ENCODE data around the gene PLEKHD1.

Gene PLEKHD1

DNA sequence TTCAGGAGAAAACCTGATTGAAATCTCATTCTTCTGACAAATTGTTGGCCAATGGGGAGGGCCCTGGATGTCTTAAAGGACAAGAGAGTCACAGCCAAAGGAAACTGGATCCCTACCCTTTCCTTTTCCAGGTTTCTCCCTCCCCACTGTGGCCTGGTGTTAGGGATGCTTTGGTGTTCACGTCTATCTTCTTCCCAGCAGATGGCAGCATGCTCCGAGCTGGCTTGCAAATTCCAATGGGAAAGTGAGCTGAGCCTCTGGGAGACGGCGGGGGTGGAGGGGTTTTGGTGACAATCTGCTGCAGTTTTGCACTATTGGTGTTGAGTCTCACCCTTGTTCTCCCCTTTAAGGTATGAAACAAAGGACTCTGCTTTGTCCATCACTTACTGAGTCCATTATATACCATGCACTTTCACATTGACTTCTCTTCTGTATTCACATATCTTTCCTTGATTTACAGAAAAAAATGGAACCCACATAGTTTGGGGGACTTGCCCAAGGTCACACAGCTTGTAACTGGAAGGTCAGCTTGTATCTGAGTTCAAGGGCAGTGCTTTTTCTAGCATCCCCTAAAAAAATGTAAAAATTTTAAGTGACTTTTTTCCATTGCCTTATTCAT lies 50.8 kb downstream of the PLEKHD1 start:
- DNase-seq = no peak
- no peak overlapping the region for H3K4me3 ChIP-seq (ENCODE audit: control insufficient read depth in 1 of 7, extremely low read depth in 1 of 7, insufficient read depth in 4 of 7, low read depth in 2 of 7, low read length in 6 of 7)
- POLR2A ChIA-PET = no interaction called here
- peaks cover 0 to 11% (median 0%) of the 10 kb centered on the region in 5 experiments for H3K27me3 ChIP-seq (replicated peaks in 2 of 5; ENCODE audit: control insufficient read depth in 4 of 5, insufficient read depth in 5 of 5, low read length in 4 of 5)
- no peaks in the 10 kb centered on the region for H3K36me3 ChIP-seq (ENCODE audit: control insufficient read depth in 4 of 4, insufficient read depth in 4 of 4, low read length in 3 of 4)
- H3K9me3 ChIP-seq (ENCODE audit: control extremely low read depth in 1 of 5, control insufficient read depth in 4 of 5, insufficient read depth in 2 of 5, low read depth in 1 of 5, low read length in 4 of 5) = no peaks in the 10 kb centered on the region
- H3K4me1 ChIP-seq (ENCODE audit: control extremely low read depth in 1 of 4, control insufficient read depth in 4 of 4, insufficient read depth in 4 of 4, low read length in 3 of 4) = no peaks in the 10 kb centered on the region
- H3K27ac ChIP-seq (ENCODE audit: insufficient read depth in 1 of 2, low read depth in 1 of 2, low read length in 2 of 2, poor library complexity in 1 of 2, severe bottlenecking in 2 of 2) = no peak overlapping the region
- 14% methylated on average over 1 of the region's 4 CpGs for WGBS (ENCODE audit: insufficient coverage)
- CTCF ChIA-PET = interaction anchor here (0.8 to 1.5 kb wide), 4 partner anchors 9 to 493 kb away, joined by 3 to 4 read pairs (median 4); no protein-coding TSS in a partner anchor

DNA sequence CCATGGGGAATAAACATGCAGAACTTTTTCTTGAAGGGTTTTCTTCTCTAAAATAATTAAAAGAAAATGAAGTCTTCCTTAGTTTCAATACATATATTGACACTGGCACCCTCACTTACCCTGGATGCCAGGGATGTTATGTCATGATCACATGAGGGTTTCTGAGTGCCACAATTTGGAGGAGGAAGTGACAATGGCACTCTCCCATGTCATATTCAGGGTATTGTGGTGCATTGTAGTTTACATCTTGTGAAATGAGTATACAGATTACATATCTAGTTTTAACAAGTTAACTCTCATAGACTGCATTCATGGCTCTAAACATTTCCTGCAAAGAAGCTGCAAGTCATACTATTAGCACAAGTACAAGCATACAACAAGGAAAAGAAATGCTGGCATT lies 52.4 kb downstream of the PLEKHD1 start:
- DNase-seq = peak in 1 of 3 donors; percentile 14
- Histone ChIP-seq H3K9me3 (ENCODE audit: control extremely low read depth in 1 of 5, control insufficient read depth in 4 of 5, insufficient read depth in 2 of 5, low read depth in 1 of 5, low read length in 4 of 5) (no peaks in the 10 kb centered on the region), H3K4me1 (ENCODE audit: control extremely low read depth in 1 of 4, control insufficient read depth in 4 of 4, insufficient read depth in 4 of 4, low read length in 3 of 4) (no peaks in the 10 kb centered on the region), H3K36me3 (ENCODE audit: control insufficient read depth in 4 of 4, insufficient read depth in 4 of 4, low read length in 3 of 4) (no peaks in the 10 kb centered on the region), H3K4me3 (ENCODE audit: control insufficient read depth in 1 of 7, extremely low read depth in 1 of 7, insufficient read depth in 4 of 7, low read depth in 2 of 7, low read length in 6 of 7) (no peak overlapping the region), H3K27me3 (replicated peaks in 2 of 5; ENCODE audit: control insufficient read depth in 4 of 5, insufficient read depth in 5 of 5, low read length in 4 of 5) (peaks cover 0 to 9% (median 0%) of the 10 kb centered on the region in 5 experiments), H3K27ac (ENCODE audit: insufficient read depth in 1 of 2, low read depth in 1 of 2, low read length in 2 of 2, poor library complexity in 1 of 2, severe bottlenecking in 2 of 2) (no peak overlapping the region)
- ChIA-PET CTCF (interaction anchor here (0.7 kb wide), 1 partner anchor 9 kb away, joined by 3 read pairs; no protein-coding TSS in a partner anchor), POLR2A (no interaction called here)

DNA sequence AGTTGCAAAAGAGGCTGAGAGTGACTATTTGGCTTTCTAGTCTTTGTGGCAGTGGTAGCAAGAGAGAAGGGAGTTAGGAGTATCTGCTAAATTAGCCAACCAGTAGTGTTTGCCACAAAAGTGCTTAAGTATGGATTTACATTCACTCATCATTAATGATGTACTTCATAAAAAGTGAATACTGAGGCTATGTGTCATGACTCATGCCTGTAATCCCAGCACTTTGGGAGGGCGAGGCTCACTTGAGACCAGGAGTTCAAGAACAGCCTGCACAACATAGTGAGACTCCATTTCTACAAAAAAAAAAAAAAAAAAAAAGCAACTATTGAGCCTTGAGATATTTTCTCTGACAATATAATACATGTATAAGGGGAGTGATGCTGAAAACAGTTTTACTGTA lies 53.4 kb downstream of the PLEKHD1 start:
- Histone ChIP-seq H3K27ac (ENCODE audit: insufficient read depth in 1 of 2, low read depth in 1 of 2, low read length in 2 of 2, poor library complexity in 1 of 2, severe bottlenecking in 2 of 2) (no peak overlapping the region), H3K27me3 (replicated peaks in 2 of 5; ENCODE audit: control insufficient read depth in 4 of 5, insufficient read depth in 5 of 5, low read length in 4 of 5) (peaks cover 0 to 11% (median 0%) of the 10 kb centered on the region in 5 experiments), H3K4me3 (ENCODE audit: control insufficient read depth in 1 of 7, extremely low read depth in 1 of 7, insufficient read depth in 4 of 7, low read depth in 2 of 7, low read length in 6 of 7) (no peak overlapping the region), H3K4me1 (ENCODE audit: control extremely low read depth in 1 of 4, control insufficient read depth in 4 of 4, insufficient read depth in 4 of 4, low read length in 3 of 4) (no peaks in the 10 kb centered on the region), H3K36me3 (ENCODE audit: control insufficient read depth in 4 of 4, insufficient read depth in 4 of 4, low read length in 3 of 4) (no peaks in the 10 kb centered on the region), H3K9me3 (ENCODE audit: control extremely low read depth in 1 of 5, control insufficient read depth in 4 of 5, insufficient read depth in 2 of 5, low read depth in 1 of 5, low read length in 4 of 5) (no peaks in the 10 kb centered on the region)
- WGBS (ENCODE audit: insufficient coverage) = no CpG with 5 or more reads among the region's 1 CpG
- CTCF ChIA-PET = interaction anchor here (0.7 kb wide), 1 partner anchor 37 kb away, joined by 4 read pairs; the partner anchor contains the start of gene CCDC177
- POLR2A ChIA-PET = no interaction called here
- no peak for DNase-seq

DNA sequence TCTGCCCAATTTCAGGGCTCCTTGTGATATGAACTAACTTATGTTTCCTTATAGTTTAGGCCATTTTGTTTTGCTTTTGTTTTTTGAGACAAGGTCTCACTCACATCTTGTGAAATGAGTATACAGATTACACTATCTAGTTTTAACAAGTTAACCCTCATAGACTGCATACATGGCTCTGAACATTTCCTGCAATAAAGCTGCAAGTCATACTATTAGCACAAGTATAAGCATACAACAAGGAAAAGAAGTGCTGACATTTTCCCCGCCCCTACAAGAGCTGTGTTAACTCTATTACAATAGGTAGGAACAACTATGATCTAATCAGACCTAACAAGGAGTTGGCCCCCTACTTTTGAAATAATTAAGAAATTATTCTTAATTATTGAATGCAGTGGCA lies 54.2 kb downstream of the PLEKHD1 start:
- H3K4me3 ChIP-seq (ENCODE audit: control insufficient read depth in 1 of 7, extremely low read depth in 1 of 7, insufficient read depth in 4 of 7, low read depth in 2 of 7, low read length in 6 of 7) = no peak overlapping the region
- no CpG with 5 or more reads among the region's 1 CpG for WGBS (ENCODE audit: insufficient coverage)
- DNase-seq = no peak
- H3K27me3 ChIP-seq (replicated peaks in 2 of 5; ENCODE audit: control insufficient read depth in 4 of 5, insufficient read depth in 5 of 5, low read length in 4 of 5) = peaks cover 0 to 16% (median 0%) of the 10 kb centered on the region in 5 experiments
- no peak overlapping the region for H3K27ac ChIP-seq (ENCODE audit: insufficient read depth in 1 of 2, low read depth in 1 of 2, low read length in 2 of 2, poor library complexity in 1 of 2, severe bottlenecking in 2 of 2)
- POLR2A ChIA-PET = no interaction called here
- no peaks in the 10 kb centered on the region for H3K9me3 ChIP-seq (ENCODE audit: control extremely low read depth in 1 of 5, control insufficient read depth in 4 of 5, insufficient read depth in 2 of 5, low read depth in 1 of 5, low read length in 4 of 5)
- peaks cover 0 to 8% (median 2%) of the 10 kb centered on the region in 4 experiments for H3K4me1 ChIP-seq (ENCODE audit: control extremely low read depth in 1 of 4, control insufficient read depth in 4 of 4, insufficient read depth in 4 of 4, low read length in 3 of 4)
- CTCF ChIA-PET = no interaction called here
- no peaks in the 10 kb centered on the region for H3K36me3 ChIP-seq (ENCODE audit: control insufficient read depth in 4 of 4, insufficient read depth in 4 of 4, low read length in 3 of 4)

DNA sequence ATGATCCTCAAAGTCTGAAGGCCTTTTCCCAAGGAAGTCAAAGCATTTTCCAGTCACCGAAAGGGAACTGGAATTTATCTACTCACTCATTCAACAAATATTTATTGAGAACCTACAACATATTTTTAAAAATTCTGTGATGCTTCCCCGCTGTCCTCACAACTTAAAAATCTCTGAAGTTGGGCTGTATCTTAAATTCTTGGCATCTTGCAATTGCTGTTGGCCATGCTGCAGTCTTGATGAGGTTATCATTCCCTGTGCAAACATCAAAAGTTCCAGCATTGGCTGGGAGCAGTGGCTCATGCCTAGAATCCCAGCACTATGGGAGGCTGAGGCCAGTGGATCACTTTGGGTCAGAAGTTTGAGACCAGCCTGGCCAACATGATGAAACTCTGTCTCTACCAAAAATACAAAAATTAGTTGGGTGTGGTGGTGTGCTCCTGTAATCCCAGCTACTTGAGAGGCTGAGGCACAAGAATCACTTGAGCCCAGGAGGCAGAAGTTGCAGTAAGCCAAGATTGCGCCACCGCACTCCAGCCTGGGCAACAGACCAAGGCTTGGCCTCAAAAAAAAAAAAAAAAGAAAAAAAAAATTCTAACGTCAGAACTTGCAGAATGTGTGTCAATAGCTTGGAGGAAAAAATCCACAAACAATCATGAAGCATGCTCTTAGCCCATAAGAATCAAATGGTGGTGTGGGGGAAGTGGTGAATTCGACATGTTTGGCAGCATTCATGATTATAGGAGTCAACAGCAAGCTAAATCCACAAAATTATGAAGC lies 55.3 kb downstream of the PLEKHD1 start:
- CTCF ChIA-PET = interaction anchor here (1.4 kb wide), 1 partner anchor 28 kb away, joined by 3 read pairs; no protein-coding TSS in a partner anchor
- POLR2A ChIA-PET = interaction anchor here (0.7 kb wide), 1 partner anchor 240 kb away, joined by 3 read pairs; no protein-coding TSS in a partner anchor
- WGBS (ENCODE audit: insufficient coverage) = 100% methylated on average over 2 of the region's 6 CpGs
- no peak overlapping the region for H3K27ac ChIP-seq (ENCODE audit: insufficient read depth in 1 of 2, low read depth in 1 of 2, low read length in 2 of 2, poor library complexity in 1 of 2, severe bottlenecking in 2 of 2)
- no peaks in the 10 kb centered on the region for H3K36me3 ChIP-seq (ENCODE audit: control insufficient read depth in 4 of 4, insufficient read depth in 4 of 4, low read length in 3 of 4)
- H3K4me1 ChIP-seq (ENCODE audit: control extremely low read depth in 1 of 4, control insufficient read depth in 4 of 4, insufficient read depth in 4 of 4, low read length in 3 of 4) = peaks cover 0 to 16% (median 6%) of the 10 kb centered on the region in 4 experiments
- H3K9me3 ChIP-seq (ENCODE audit: control extremely low read depth in 1 of 5, control insufficient read depth in 4 of 5, insufficient read depth in 2 of 5, low read depth in 1 of 5, low read length in 4 of 5) = no peaks in the 10 kb centered on the region
- DNase-seq = peak in 2 of 3 donors; percentile 10 to 21
- H3K27me3 ChIP-seq (replicated peaks in 2 of 5; ENCODE audit: control insufficient read depth in 4 of 5, insufficient read depth in 5 of 5, low read length in 4 of 5) = peaks cover 0 to 19% (median 0%) of the 10 kb centered on the region in 5 experiments
- no peak overlapping the region for H3K4me3 ChIP-seq (ENCODE audit: control insufficient read depth in 1 of 7, extremely low read depth in 1 of 7, insufficient read depth in 4 of 7, low read depth in 2 of 7, low read length in 6 of 7)

- ChIA-PET POLR2A (no interaction called here), CTCF (interaction anchor here (1.4 kb wide), 1 partner anchor 27 kb away, joined by 3 read pairs; no protein-coding TSS in a partner anchor)
- no peak overlapping the region for H3K4me3 ChIP-seq (ENCODE audit: control insufficient read depth in 1 of 7, extremely low read depth in 1 of 7, insufficient read depth in 4 of 7, low read depth in 2 of 7, low read length in 6 of 7)
- H3K27ac ChIP-seq (ENCODE audit: insufficient read depth in 1 of 2, low read depth in 1 of 2, low read length in 2 of 2, poor library complexity in 1 of 2, severe bottlenecking in 2 of 2) = no peak overlapping the region
- 100% methylated on average over 3 of the region's 5 CpGs for WGBS (ENCODE audit: insufficient coverage)
- H3K4me1 ChIP-seq (ENCODE audit: control extremely low read depth in 1 of 4, control insufficient read depth in 4 of 4, insufficient read depth in 4 of 4, low read length in 3 of 4) = peaks cover 0 to 16% (median 6%) of the 10 kb centered on the region in 4 experiments
- no peaks in the 10 kb centered on the region for H3K9me3 ChIP-seq (ENCODE audit: control extremely low read depth in 1 of 5, control insufficient read depth in 4 of 5, insufficient read depth in 2 of 5, low read depth in 1 of 5, low read length in 4 of 5)
- no peaks in the 10 kb centered on the region for H3K36me3 ChIP-seq (ENCODE audit: control insufficient read depth in 4 of 4, insufficient read depth in 4 of 4, low read length in 3 of 4)
- DNase-seq = no peak
- peaks cover 0 to 17% (median 0%) of the 10 kb centered on the region in 5 experiments for H3K27me3 ChIP-seq (replicated peaks in 2 of 5; ENCODE audit: control insufficient read depth in 4 of 5, insufficient read depth in 5 of 5, low read length in 4 of 5)
Observed at GRCh38 chr14:69540654-69541335, 56.3 kb downstream of the PLEKHD1 start.
